ENCODE data around the gene B3GAT3.

DNA sequence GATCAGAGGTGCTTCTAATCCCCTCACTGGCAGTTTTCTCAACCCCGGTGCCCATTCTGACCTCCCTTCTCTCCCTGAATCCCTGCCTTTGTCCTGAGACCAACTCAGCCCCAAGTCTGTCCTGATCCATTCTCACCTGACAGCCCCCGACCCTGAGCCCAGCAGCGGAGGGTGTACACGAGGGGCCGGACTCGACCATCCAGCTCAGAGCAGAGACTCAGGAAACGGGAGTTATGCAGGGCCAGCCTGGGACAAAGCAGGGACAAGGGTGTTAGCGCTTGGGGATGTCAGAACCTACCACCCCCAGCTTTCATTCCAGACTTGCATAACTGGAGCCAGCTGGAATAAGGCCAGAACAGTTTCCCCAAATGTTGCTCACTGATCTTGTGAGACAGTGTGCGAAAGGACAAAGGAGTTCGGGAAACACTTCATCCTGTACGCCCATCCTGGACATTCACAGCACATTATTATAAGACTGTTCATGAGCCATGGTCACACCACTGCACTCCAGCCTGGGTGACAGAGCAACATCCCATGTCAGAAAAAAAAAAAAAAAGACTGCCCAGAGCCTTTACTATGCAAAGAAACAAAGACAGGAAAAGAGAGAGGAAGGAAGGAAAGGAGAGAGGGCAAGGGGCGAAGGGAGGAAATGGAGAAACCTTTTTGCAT, 44.6 kb downstream of the B3GAT3 start:
- TF ChIP-seq POLR2AphosphoS5 (IDR thresholded peaks at IDR 0.05) (peak in 2 of 3 donors; percentile 47 to 48), POLR2A (IDR thresholded peaks at IDR 0.05) (no peak)
- TF ChIP-seq, protein P1, sequence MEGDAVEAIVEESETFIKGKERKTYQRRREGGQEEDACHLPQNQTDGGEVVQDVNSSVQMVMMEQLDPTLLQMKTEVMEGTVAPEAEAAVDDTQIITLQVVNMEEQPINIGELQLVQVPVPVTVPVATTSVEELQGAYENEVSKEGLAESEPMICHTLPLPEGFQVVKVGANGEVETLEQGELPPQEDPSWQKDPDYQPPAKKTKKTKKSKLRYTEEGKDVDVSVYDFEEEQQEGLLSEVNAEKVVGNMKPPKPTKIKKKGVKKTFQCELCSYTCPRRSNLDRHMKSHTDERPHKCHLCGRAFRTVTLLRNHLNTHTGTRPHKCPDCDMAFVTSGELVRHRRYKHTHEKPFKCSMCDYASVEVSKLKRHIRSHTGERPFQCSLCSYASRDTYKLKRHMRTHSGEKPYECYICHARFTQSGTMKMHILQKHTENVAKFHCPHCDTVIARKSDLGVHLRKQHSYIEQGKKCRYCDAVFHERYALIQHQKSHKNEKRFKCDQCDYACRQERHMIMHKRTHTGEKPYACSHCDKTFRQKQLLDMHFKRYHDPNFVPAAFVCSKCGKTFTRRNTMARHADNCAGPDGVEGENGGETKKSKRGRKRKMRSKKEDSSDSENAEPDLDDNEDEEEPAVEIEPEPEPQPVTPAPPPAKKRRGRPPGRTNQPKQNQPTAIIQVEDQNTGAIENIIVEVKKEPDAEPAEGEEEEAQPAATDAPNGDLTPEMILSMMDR (IDR thresholded peaks at IDR 0.05 in 8 of 11, conservative IDR thresholded peaks at IDR 0.05 in 3 of 11) = no peak
